T-helper 2 cell (primary cell): Measurements from ENCODE around the gene MFN2.
"Not testable (repeated sequence)": the region's sequence is repeated elsewhere in the genome, so short reads cannot be mapped to it uniquely, and the experiment has no call there.

Source experiments
- DNase-seq, 5 experiments: peaks; one replicate each; pipeline versions ENCODE4 v3.0.0 to v3.0.0-alpha.2; 2012 to 2022

MFN2 gene

DNA sequence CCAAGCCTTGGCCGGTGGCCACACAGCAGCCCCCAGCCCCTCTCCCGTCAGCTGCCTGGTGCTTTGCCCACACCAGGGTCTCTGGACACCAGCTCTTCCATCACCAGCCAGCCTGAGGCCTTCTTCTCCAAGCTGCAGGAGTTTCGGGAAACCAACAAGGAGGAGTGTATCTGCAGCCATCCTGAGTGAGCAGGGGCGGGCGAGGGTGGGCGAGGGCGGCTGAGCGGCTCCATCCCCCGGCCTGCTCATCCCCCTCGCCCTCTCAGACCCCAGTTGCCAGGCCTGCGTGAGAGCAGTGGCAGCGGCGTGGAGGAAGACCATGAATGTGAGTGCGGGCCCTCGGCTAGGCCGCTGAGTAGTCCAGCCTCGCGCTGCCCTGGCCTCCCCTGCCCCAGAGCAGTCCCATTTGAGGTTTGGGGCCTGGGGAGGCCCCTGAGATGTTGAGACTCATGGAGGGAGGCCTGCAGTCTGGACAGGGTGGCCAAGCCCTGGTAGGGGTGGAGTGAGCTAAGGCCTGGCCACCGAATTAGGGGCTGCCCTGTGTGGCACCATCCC lies 48.8 kb downstream of the MFN2 start:
- no peak for DNase-seq

DNA sequence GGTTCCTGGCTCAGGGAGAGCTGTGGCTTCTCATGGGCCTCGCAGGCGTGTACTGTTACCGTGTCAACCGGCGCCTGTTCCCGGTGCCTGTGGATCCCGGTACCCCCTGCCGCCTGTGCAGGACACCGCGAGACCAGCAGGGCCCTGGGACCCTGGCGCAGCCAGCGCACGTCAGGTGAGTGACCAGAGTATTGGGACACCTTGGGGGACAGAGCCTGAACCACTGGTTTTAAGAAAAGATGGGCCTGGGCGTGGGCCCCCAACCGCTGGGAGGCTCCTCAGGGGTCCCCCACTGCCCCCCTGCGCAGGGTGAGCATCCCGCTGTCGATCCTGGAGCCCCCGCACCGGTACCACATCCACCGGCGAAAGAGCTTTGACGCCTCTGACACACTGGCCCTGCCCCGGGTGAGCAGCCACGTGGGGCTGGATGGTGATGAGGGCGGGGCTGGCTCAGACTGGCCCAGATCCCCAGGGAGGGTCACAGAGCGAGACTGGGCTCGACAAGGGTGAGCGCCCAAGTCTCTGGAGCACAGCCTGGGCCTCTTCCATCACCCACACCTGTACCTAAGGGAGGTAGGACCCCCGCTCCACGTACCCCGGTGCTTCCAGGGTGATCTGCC lies 49.6 kb downstream of the MFN2 start:
- DNase-seq, result no peak

DNA sequence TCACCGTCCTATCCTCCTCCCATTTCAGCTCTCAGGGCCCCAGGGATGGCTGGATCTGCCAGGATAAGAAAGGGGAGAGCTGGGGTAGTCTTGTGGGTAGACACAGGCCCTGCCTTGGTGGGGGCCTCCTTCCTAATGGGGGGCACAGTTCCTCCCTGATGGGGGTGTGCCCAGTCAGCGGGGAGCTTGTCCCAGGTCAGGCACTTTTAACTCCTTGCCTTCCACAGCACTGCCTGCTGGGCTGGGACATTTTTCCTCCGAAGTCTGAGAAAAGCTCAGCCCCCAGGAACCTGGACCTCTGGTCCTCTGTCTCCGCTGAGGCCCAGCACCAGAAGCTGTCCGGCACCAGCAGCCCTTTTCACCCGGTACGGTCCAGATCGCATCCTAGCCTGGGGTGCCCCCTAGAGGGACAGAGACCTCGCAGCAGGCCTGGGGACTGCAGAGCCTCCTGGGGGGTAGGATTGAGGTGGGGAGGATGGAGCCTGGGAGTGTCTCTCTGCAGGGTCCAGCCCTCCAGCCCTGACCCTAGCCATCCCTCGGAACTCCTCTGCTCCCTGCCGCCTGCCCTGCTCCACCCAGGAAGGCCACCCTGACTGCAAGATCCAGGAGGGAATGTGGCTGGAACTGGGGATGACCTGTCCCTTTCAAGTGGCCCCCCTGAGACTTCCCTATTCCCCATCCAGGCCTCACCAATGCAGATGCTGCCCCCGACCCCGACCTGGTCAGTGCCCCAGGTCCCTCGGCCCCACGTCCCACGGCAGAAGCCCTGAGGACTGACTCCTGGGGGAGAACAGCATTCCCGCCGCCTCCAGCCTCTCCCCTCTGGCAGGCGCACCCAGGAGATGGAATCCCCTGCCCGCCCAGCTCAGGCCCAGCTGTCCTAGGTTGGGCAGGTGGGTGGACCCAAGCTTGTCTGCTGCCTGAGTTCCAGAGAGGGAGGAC lies 51.1 kb downstream of the MFN2 start:
- DNase-seq, result peak in 1 of 5 experiments; percentile 46

DNA sequence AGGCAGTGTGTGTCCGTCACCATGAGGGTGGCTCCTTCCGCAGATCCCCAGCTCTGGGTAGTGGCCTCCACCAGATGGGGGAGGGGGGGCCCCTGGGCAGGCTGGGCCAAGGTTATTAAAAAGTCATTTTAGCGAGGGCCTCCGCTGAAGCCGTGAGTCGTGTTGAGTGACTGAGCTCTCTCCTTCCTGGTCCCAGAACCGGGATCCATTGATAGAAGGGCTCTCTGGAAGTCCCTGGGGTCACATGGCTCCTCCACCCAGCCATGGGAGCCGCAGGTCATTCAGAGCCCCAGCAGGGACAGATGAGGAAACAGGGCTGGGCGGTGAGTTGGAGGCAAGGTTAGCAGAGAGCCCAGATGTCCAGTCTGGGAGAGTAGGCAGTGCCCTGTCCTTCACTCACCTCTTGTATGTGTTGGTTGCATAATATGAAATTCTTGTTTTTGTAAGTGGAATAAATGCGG lies 51.9 kb downstream of the MFN2 start:
- DNase-seq, result no peak

DNA sequence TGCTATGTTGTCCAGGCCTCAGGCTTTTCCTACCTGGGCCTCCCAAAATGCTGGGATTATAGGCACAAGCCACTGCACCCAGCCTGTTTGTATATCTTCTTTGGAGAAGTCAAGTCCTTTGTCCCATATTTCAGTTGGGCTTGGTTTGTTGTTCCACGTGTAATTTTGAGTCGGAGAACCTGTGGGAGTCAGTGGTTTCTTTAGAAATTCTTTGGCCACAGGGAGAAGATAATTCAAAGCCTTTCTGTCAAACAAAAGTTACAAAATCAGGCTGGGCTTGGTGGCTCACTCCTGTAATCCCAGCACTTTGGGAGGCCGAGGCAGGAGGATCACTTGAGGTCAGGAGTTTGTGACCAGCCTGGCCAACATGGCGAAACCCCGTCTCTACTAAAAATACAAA lies 53.2 kb downstream of the MFN2 start:
- DNase-seq, result not testable (repeated sequence)

DNA sequence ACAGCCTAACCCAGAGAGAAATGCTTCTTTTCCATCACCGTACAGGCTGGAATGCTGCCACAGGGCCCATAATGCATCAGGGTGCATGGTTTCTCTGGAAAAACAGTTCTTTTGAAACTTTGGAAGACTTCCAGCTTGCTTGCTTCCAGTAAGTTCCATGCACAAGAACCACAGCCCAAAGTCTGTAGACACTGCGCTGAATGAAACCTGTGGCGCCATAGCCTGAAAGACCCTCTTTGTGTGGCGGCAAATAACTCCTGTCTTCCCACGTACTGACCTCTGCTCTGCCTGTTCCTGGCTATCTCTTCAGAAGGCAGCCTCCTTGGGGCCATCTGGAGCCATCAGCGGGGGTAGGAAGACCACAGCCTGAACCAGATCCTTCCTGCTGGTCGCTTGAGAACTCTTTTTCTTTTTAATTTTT lies 54.1 kb downstream of the MFN2 start:
- no peak for DNase-seq

DNA sequence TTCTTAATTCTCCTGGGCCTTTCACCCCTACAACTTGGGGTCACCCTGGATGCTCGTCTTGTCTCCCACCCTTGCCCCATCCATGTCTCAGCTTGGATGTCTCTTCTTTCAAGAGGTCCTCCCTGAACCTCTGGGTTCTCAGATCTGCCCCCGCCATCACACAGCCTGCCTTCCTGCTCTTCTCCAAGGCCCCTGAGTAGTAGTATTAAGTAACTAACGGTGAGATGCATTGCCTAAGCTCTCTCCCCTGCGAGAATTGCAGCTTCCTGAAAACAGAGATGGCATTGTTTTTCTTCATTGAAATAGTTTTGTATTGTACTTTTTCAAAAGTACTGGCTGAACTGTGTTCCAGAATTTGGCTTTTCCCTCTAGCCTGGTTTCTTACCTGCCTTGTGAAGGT lies 55.1 kb downstream of the MFN2 start:
- DNase-seq, result no peak

DNA sequence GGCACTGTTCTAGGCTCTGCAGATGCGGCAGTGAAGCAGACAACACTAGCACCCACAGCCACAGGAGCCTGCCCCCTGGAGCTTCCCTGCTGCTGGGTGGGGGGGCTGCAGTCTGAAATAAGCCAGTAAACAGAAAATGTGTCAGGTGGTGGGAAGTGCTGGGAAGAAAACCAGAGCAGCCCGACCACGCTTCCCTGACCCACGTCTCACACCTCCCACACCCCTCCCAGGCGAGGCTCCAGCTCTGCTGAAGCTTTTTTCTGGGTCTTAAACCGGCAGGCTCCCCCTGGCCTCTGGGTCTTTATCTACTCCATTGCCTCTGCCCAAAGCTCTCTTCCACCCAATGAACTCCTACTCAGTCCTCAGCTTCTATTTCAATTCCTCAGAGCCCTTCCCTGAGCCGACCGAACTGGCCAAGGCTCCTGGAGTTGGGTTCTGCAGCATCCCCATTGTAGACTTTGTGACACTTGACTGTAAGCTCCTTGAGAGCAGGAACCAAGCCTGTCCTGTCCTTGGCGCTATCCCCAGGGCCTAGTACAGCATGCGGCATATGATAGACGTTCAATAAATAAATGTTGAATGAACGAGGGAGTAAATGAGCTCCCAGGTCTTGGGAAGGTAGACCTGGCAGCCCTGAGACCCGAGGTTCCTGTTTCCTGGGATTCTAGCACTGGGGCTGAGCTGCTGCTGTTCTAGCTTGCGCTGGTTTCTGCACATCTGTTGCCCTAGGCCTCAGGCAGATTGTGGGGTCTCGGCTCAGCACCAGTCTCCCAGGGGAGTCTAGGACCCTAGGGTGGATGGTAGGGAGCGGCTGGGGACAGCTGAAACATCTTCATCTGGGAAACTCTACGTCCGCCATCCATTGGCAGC lies 57.5 kb downstream of the MFN2 start:
- no peak for DNase-seq

DNA sequence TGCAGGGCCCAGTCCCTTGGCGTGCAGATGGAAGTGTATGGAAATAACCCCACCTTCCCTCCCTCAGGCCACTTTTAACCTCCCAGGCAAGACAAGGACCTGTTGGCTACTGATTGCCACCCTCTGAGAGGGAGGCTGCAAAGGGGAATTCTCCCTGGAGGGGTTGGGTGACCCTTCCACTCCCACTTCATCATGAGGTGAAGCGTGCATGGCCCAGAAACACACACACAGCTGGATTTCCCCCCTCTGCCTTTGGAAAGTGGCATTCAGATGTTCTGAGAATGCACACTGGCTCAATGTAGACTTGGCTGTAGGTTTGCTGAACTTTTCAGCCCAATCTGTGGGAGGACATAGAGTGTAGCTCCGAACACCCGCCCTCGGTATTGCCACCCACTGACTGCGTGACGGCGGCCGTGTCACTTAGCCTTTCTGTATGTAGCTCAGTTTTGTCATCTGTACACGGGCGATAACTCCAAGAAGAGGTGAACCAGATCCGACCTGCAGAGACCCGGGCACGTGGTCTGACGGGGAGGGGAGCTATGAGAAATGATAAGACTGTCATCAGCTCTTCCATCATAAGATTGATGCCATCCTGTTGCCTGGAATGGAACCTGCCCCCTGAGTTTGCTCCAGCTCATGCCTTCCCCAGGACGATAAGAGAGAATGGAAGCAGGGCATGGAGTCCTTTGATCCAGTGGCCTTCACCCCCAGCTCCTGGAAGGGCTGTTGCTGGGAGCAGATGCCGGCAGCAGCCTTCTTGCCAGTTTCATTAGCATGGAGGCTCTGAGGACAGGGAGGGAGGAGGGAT lies 58.3 kb downstream of the MFN2 start:
- no peak for DNase-seq

DNA sequence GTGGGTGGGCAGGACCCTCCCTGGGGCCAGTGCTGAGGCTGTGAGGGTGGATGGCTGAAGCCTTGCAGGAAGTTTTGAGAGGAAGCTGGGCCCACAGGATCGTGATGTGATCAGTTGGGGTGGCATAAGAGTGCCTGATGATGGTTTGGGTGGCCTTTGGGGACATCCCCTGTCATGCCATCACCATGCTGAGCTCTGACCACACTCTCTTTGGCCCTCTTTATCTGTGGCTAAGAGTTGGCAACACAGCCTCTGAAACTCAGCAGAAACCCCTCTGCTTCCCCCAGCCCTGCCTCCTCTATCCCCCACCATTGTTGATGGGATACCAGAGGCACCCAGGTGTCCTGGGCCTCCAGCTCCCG lies 58.9 kb downstream of the MFN2 start:
- DNase-seq, result peak in 1 of 5 experiments; percentile 43

DNA sequence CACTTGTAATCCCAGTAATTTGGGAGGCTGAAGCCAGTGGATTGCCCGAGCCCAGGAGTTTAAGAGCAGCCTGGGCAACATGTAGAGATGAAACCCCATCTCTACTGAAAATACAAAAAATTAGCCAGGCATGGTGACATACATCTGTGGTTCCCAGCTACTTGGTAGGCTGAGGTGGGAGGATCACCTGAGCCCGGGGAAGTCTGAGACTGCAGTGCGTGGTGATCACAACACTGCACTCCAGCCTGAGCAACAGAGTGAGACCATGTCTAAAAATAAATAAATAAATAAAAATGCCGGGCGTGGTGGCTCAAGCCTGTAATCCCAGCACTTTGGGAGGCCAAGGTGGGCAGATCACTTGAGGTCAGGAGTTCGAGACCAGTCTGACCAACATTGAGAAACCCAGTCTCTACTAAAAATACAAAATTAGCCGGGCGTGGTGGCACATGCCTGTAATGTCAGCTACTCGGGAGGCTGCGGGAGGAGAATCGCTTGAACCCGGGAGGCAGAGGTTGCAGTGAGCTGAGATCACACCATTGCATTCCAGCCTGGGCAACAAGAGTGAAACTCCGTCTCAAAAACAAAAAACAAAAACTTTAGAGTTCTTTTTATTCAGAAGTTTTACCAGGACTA lies 59.7 kb downstream of the MFN2 start:
- not testable (repeated sequence) for DNase-seq

DNA sequence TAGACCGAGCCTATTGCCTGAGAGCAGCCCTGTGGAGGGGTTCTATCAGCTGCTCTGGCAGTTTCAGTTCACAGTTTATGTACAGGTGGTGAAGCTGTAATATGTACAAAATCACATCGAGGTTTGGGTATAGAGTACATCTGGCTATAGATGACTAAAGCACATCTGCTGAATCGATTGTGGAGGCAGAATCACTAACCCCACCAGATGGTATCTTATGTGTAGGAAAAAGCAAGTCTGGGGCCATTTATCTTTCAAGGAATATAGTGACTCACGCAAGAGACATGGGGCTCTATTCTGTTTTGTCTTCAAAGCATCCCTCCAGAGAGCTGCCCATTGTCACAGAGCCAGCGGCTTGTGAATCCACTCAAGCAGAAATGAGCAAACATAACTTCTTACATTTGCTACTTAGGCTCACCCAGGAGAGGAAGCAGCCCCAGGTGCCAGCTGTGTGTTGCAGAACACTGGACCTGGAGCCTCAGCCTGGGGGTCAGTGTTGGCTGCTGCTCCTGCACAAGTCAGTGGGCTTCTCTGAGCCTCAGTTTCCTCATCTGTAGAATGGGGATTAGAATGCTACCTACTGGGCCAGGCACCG lies 60.3 kb downstream of the MFN2 start:
- peak in 1 of 5 experiments; percentile 92 for DNase-seq

DNA sequence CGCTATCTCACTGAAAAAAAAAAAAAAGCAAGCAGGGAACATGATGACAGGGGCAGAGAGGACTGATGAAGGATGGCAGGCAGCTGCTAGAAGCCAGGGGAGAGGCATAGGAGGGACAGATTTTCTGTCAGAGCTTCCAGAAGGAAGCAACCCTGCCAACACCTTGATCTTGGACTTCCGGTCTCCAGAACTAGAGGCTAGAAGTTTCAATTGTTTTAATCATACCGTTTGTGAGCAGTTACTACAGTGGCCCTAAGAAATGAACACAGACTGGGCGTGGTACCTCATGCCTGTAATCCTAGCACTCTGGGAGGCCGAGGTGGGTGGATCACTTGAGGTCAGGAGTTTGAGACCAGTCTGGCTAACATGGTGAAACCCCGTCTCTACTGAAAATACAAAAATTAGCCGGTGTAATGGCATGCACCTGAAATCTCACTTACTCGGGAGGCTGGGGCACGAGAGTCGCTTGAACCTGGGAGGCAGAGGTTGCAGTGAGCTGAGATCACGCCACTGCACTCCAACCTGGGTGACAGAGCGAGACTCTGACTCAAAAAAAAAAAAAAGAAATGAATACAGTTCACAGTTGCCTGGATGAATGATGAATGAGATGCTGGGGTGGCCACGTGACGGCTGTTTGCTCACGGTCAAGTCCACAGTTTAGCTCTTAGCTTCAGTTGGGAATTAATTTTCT lies 64.1 kb downstream of the MFN2 start:
- DNase-seq, result peak in 1 of 5 experiments; percentile 64

DNA sequence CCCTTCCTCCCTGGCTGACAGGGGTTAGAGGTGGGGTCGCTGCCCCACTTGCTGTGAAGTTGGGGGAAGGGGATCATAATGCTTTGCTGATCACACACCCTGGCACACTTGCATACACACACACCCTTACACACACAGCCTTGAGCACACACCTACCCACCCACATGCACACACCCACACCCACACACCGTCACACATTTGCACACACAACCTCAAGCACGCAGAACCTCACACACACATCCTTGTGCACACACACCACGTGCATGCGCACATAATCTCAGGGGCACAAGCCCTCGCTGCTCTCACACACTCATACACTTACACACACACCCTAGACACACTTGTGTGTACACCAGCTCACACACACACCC lies 66.5 kb downstream of the MFN2 start:
- no peak for DNase-seq

DNA sequence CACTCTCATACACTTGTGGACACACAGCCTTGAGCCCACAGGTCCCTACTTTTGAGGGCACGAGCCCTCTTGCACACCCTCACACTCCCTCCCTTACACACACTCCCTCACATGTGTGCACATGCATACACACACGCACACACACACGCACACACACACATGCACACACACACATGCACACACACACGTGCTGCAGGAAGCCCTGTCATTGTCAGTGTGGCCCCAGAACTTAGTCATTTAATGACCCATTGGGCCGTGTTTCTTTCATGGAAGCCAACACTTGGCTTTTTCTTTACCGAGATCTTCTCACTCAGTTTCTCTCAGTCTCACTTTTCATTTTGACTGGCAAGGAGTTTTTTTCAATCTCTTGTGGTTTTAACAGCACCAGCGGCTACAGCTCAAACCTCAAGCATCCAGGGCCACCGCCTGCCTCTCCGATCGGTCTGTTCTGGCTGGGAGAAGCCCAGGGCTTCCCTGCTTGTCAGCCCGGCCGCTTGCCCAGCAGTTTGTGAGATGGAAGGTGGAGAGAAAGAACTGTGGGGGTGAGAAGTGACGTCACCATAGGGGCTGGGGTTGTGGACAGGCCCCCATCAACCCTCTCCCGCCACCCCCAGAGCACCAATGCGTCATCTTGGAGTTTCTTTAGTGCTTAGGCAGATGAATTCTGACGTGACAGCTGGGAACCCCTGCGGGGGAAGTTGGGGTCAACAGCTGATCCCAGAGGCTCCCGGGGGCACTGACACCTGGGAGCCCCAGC lies 67.1 kb downstream of the MFN2 start:
- peak in 4 of 5 experiments; percentile 17 to 95 (median 46) for DNase-seq

DNA sequence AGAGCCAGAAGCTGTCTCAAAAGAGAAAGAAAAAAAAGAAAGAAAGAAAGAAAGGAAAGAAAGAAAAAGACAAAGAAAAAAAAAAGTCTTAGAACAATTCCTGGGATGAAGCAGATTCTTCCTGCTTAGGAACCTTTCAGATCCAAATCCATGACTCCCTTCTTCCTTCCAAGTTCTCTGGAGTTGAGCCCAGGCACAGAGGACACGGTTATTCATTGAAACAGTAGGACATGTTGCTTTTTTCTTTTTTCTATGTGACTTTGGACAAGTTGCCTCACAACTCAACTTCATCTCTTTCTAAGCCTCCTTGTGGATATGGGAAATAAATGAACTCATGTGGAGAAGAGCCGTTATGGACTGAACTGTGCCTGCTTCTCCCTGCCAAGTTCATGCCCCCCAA lies 68.1 kb downstream of the MFN2 start:
- DNase-seq, result no peak

DNA sequence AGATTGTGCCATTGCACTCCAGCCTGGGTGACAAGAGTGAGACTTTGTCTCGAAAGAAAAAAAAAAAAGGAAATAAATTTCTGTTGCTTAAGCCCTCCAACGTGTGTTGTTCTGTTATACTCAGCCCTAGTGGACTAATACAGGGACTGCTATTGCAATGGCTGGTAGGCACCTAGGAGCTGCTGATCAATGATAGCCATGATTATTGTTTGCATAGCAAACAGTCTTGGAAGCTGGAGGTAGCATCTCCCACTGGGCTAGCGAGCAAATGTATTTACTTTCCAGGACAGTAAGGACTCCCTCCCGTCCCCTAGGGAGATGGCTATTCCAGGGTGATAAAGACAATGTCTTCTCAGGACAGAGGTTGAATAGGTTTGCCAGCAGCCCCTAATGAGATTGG lies 69.4 kb downstream of the MFN2 start:
- peak in 1 of 5 experiments; percentile 49 for DNase-seq

DNA sequence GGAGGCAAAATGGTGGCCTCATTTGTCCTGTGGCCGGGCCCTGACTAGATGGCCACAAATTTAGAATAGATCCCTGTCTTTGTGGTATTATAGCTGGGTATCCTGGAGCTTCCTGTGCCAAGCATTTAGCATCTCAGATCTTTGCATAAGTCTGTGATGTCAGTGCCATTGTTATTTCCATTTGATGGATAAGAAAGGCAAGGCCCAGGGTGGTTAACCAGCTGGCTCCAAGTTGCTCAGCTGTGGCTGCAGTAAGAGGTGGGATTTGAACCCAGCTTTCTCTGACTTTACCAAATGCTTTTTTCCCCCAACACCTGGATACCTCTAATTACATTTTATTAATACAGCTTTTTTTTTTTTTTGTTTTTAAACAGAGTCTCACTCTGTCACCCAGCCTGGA lies 71.1 kb downstream of the MFN2 start:
- DNase-seq, result peak in 1 of 5 experiments; percentile 57

DNA sequence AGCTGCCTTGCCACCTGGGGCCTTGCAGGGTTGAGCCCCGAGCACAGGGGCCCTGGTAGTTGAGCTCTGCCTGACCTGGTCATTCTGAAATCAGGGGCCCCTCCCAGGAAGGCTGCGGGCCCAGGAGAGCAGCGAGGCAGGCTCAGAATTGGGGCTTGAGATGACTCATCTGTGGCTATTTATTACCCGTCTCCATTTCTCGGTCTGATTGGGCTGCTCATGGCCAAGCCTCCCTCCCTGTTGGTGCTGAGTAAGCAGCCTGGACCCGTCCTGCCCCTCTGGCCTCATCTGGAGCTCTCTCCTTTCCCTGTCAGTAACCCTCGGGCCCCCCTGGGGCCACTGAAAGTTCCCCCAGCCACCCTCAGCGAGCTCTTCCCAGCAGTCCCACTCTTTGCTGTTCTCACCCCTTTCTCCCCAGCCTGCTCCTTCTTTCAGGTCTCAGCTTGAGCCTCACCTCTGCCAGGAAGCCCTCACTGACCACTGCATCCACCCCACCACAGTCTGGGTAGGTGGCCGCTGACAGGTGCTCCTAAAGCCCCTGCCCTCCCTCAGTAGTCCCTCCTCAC lies 71.8 kb downstream of the MFN2 start:
- peak in 1 of 5 experiments; percentile 89 for DNase-seq
